GM21723 (cell line): ENCODE measurements around the gene DEPP1.

ENCODE experiments used
- ATAC-seq: cut with Tn5 transposase; IDR thresholded peaks from one replicate; pipeline ENCODE4 v1.9.1; 2021; ENCODE audit warnings: mild to moderate bottlenecking, moderate library complexity; ENCODE audit not compliant: unreplicated experiment

Gene DEPP1

GRCh38 chr10:44993922-44994751 is 15.5 kb upstream of the DEPP1 start:
- no peak for ATAC-seq

GRCh38 chr10:44993226-44993921 is 14.8 kb upstream of the DEPP1 start:
- ATAC-seq, result no peak

- ATAC-seq, result no peak
Measured at GRCh38 chr10:44992732-44993225, 14.2 kb upstream of the DEPP1 start.

GRCh38 chr10:44992070-44992731 is 13.6 kb upstream of the DEPP1 start:
- ATAC-seq, result no peak

GRCh38 chr10:44991571-44991970 is 13.0 kb upstream of the DEPP1 start:
- no peak for ATAC-seq

GRCh38 chr10:44990965-44991364 is 12.4 kb upstream of the DEPP1 start:
- no peak for ATAC-seq

GRCh38 chr10:44990302-44990655 is 11.7 kb upstream of the DEPP1 start:
- ATAC-seq, result no peak

GRCh38 chr10:44989597-44990301 is 11.1 kb upstream of the DEPP1 start:
- ATAC-seq, result no peak

GRCh38 chr10:44988957-44989585 is 10.5 kb upstream of the DEPP1 start:
- ATAC-seq, result no peak

GRCh38 chr10:44986670-44987069 is 8.1 kb upstream of the DEPP1 start:
- ATAC-seq, result no peak

GRCh38 chr10:44986179-44986578 is 7.6 kb upstream of the DEPP1 start:
- ATAC-seq, result no peak

- ATAC-seq, result no peak
Measured at GRCh38 chr10:44985175-44985681, 6.6 kb upstream of the DEPP1 start.

GRCh38 chr10:44984671-44985101 is 6.1 kb upstream of the DEPP1 start:
- no peak for ATAC-seq

- no peak for ATAC-seq
Measured at GRCh38 chr10:44983895-44984278, 5.3 kb upstream of the DEPP1 start.

- ATAC-seq, result no peak
Measured at GRCh38 chr10:44983066-44983894, 4.7 kb upstream of the DEPP1 start.

GRCh38 chr10:44982496-44982895 is 3.9 kb upstream of the DEPP1 start:
- no peak for ATAC-seq

GRCh38 chr10:44982114-44982460 is 3.5 kb upstream of the DEPP1 start:
- no peak for ATAC-seq

- ATAC-seq, result peak; percentile 54
Measured at GRCh38 chr10:44981172-44982113, 2.8 kb upstream of the DEPP1 start.
